ENCODE data around the gene EIF4G3. TPM values are rescaled to one million over a fixed set of nuclear protein-coding genes. Genes with fewer than 3 reads are reported as not detected.

EIF4G3 gene
- total RNA-seq, 1 experiment from 2014 or later = 72.0 TPM

DNA sequence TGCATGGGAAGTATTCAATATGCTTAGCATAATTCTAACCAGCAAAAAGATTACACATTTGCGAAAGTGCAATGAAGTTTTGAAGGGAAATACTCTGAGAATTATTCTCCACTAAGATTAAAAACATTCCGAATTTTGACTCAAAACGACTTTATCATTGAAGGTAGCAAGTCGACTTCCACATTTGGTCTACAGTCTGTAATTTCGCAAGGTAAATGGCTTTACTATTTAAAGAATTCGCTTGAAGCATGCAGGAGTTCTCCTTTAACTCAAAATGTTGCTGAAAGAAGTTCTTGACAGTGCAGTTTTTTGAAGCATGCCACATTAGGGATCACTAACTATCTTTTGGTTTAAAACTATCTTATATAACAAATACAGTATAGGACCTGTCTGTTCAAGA, 228.6 kb downstream of the EIF4G3 start:
- TF ChIP-seq, protein P1, sequence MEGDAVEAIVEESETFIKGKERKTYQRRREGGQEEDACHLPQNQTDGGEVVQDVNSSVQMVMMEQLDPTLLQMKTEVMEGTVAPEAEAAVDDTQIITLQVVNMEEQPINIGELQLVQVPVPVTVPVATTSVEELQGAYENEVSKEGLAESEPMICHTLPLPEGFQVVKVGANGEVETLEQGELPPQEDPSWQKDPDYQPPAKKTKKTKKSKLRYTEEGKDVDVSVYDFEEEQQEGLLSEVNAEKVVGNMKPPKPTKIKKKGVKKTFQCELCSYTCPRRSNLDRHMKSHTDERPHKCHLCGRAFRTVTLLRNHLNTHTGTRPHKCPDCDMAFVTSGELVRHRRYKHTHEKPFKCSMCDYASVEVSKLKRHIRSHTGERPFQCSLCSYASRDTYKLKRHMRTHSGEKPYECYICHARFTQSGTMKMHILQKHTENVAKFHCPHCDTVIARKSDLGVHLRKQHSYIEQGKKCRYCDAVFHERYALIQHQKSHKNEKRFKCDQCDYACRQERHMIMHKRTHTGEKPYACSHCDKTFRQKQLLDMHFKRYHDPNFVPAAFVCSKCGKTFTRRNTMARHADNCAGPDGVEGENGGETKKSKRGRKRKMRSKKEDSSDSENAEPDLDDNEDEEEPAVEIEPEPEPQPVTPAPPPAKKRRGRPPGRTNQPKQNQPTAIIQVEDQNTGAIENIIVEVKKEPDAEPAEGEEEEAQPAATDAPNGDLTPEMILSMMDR (conservative IDR thresholded peaks at IDR 0.05) = no peak
- Histone ChIP-seq H3K18ac (ENCODE audit: insufficient read length, low read depth, low read length) (no peak overlapping the region), H4K5ac (ENCODE audit: insufficient read length, low read depth, low read length) (no peak overlapping the region), H3K9ac (ENCODE audit: extremely low read depth, insufficient read length, low read length) (no peak overlapping the region), H3K56ac (ENCODE audit: insufficient read length, low read depth, low read length) (no peak overlapping the region), H3T11ph (ENCODE audit: low read length) (no peak overlapping the region), H2BK20ac (ENCODE audit: low read depth, low read length, poor library complexity, severe bottlenecking) (no peak overlapping the region), H3K79me2 (ENCODE audit: insufficient read depth, low read length) (no peaks in the 10 kb centered on the region), H3K4me1 (ENCODE audit: insufficient read depth, low read length) (no peaks in the 10 kb centered on the region), H2BK120ac (ENCODE audit: low read depth, low read length, poor library complexity, severe bottlenecking) (no peak overlapping the region), H3K27me3 (ENCODE audit: insufficient read depth, low read length) (no peaks in the 10 kb centered on the region), H2BK5ac (ENCODE audit: insufficient read length, low read length) (no peak overlapping the region), H3K23ac (ENCODE audit: insufficient read length, low read depth, low read length) (no peak overlapping the region), H2AFZ (ENCODE audit: low read length) (no peak overlapping the region), H4K91ac (ENCODE audit: insufficient read length, low read depth, low read length) (no peak overlapping the region), H4K20me1 (ENCODE audit: control insufficient read depth, insufficient read depth, insufficient read length) (no peaks in the 10 kb centered on the region), H3K14ac (ENCODE audit: insufficient read depth, low read length) (no peak overlapping the region), H3K23me2 (ENCODE audit: insufficient read length, low read depth, low read length, poor library complexity, severe bottlenecking) (no peaks in the 10 kb centered on the region), H3K4ac (ENCODE audit: low read depth, low read length) (no peak overlapping the region), H3K4me2 (ENCODE audit: insufficient read depth, insufficient read length, low read length) (no peak overlapping the region), H2BK12ac (ENCODE audit: insufficient read length, low read depth, low read length) (no peak overlapping the region), H3K27ac (ENCODE audit: insufficient read length, low read depth, low read length) (no peak overlapping the region), H3K79me1 (ENCODE audit: insufficient read depth, low read depth, low read length, poor library complexity, severe bottlenecking) (no peaks in the 10 kb centered on the region), H2BK15ac (ENCODE audit: low read depth, low read length) (no peak overlapping the region), H4K8ac (replicated peaks; ENCODE audit: insufficient read length, low read depth, low read length) (no peak overlapping the region), H2AK5ac (ENCODE audit: insufficient read length, low read length) (no peak overlapping the region), H3K9me3 (ENCODE audit: control insufficient read depth, low read depth, low read length) (no peaks in the 10 kb centered on the region)
- Mint-ChIP-seq H3K4me1 (peaks cover 15 to 18% of the 10 kb centered on the region in 2 experiments), H3K36me3 (ENCODE audit: insufficient read depth in 1 of 3, low read depth in 3 of 3) (peaks cover 5 to 11% (median 6%) of the 10 kb centered on the region in 3 experiments; a peak in 6 of 7 replicates), H3K27me3 (ENCODE audit: low read depth) (no peaks in the 10 kb centered on the region), H3K27ac (no peak overlapping the region), H3K9me3 (no peaks in the 10 kb centered on the region), H3K4me3 (no peak overlapping the region)
- no peak for DNase-seq
- WGBS (ENCODE audit: extremely low coverage, insufficient read length, low lambda C conversion rate) = no CpG with 5 or more reads among the region's 6 CpGs
